ENCODE results near the gene NOTO. TPM values are rescaled to one million over a fixed set of nuclear protein-coding genes. Genes with fewer than 3 reads are reported as not detected.

The NOTO gene
- total RNA-seq, 1 donor from 2014 or later: not detected

DNA sequence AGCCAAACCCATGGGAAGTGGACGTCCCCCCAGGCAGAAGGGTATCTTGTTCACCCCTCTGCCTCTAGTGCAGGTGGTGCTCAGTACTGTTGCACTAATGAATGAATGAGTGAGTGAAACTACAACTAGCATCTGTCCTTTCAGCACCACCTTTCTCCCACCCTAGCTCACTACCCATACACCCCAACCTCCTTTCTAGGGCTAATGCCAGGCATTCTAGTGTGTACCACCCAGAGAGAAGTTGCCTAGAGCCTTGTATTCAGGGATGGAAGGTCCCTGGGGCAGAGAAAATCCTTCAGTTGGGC is 54.2 kb downstream of the NOTO start:
- no peak for TF ChIP-seq CTCF (IDR thresholded peaks at IDR 0.05)
- no peaks in the 10 kb centered on the region for H3K4me1 Mint-ChIP-seq (ENCODE audit: unreplicated experiment)
- DNase-seq (ENCODE audit: extremely low spot score, unreplicated experiment): no peak
- peaks cover 6% of the 10 kb centered on the region for H3K27me3 Mint-ChIP-seq (ENCODE audit: unreplicated experiment)
- no peaks in the 10 kb centered on the region for H3K9me3 Mint-ChIP-seq (ENCODE audit: unreplicated experiment)
- H3K27ac Mint-ChIP-seq (ENCODE audit: unreplicated experiment): no peak overlapping the region
- no peak overlapping the region for H3K4me3 Mint-ChIP-seq (ENCODE audit: unreplicated experiment)
- peaks cover 17% of the 10 kb centered on the region for H3K36me3 Mint-ChIP-seq (ENCODE audit: unreplicated experiment)

DNA sequence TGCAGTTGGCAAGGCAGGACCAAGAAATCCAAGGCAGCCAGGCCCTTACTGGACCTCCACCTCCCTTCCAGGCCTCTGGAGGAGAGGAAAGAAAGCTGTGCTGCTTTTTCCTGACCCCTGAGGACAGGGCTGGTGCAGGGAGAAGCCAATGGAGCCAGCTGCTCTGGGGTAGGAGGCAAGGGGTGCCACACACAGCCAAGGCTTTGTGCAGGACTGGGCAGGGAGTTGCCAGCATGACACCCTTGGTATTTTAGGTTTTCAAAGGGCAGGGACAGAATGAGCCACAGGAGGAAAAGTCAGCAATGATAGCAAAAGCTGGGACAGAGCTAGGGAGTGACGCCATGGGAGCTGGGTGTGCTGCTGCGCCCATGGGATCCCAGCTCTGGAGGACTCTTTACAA is 54.6 kb downstream of the NOTO start:
- no peak for DNase-seq (ENCODE audit: extremely low spot score, unreplicated experiment)
- Mint-ChIP-seq H3K4me3 (ENCODE audit: unreplicated experiment) (no peak overlapping the region), H3K27ac (ENCODE audit: unreplicated experiment) (no peak overlapping the region), H3K9me3 (ENCODE audit: unreplicated experiment) (no peaks in the 10 kb centered on the region), H3K27me3 (ENCODE audit: unreplicated experiment) (peaks cover 7% of the 10 kb centered on the region), H3K36me3 (ENCODE audit: unreplicated experiment) (peaks cover 17% of the 10 kb centered on the region), H3K4me1 (ENCODE audit: unreplicated experiment) (no peaks in the 10 kb centered on the region)
- TF ChIP-seq CTCF (IDR thresholded peaks at IDR 0.05): no peak

DNA sequence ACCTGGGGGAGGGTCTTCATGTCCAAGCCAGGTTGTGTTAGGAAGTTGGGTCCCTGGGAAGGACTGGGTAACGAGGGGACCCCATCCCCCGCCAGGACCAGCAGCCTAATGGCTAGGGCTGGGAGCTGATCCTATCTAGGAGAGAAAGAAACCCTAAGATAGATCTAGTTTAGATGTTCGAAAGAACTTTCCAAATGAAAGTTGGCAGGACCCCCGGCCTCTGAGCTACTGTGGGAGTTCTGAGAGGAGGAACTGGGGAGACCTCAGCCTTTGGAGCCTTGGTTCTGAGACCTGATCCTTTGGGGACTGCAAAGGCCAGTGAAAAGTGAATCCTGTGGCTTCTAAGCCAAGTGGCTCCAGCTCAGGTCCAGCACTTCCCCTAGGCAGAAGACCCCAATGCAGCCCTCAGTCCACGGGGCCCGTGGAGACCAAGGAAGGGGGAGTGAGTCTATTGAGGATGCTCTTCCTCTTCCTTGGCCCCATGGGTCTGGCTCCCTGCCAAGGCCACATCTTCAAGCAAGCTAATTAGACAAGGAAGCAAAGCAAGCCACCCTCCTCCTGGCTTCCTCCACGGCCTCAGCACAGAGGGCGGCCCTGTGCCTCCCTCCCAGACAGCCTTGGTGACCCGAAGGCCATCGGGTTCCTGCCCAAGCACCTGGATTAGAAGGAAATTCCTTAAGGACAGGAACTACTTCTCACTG is 55.2 kb downstream of the NOTO start:
- Mint-ChIP-seq H3K4me3 (ENCODE audit: unreplicated experiment) (no peak overlapping the region), H3K4me1 (ENCODE audit: unreplicated experiment) (no peaks in the 10 kb centered on the region), H3K36me3 (ENCODE audit: unreplicated experiment) (peaks cover 14% of the 10 kb centered on the region), H3K9me3 (ENCODE audit: unreplicated experiment) (no peaks in the 10 kb centered on the region), H3K27ac (ENCODE audit: unreplicated experiment) (no peak overlapping the region), H3K27me3 (ENCODE audit: unreplicated experiment) (peaks cover 7% of the 10 kb centered on the region)
- no peak for TF ChIP-seq CTCF (IDR thresholded peaks at IDR 0.05)
- DNase-seq (ENCODE audit: extremely low spot score, unreplicated experiment): no peak

GRCh38 chr2:73258186-73258912 is 56.0 kb downstream of the NOTO start:
- Mint-ChIP-seq H3K36me3 (ENCODE audit: unreplicated experiment) (peaks cover 7% of the 10 kb centered on the region), H3K27me3 (ENCODE audit: unreplicated experiment) (peaks cover 7% of the 10 kb centered on the region), H3K4me1 (ENCODE audit: unreplicated experiment) (no peaks in the 10 kb centered on the region), H3K4me3 (ENCODE audit: unreplicated experiment) (no peak overlapping the region), H3K27ac (ENCODE audit: unreplicated experiment) (no peak overlapping the region), H3K9me3 (ENCODE audit: unreplicated experiment) (no peaks in the 10 kb centered on the region)
- DNase-seq (ENCODE audit: extremely low spot score, unreplicated experiment): no peak
- no peak for TF ChIP-seq CTCF (IDR thresholded peaks at IDR 0.05)

GRCh38 chr2:73258913-73259215 is 56.5 kb downstream of the NOTO start:
- TF ChIP-seq CTCF (IDR thresholded peaks at IDR 0.05): no peak
- Mint-ChIP-seq H3K27ac (ENCODE audit: unreplicated experiment) (no peak overlapping the region), H3K4me3 (ENCODE audit: unreplicated experiment) (no peak overlapping the region), H3K27me3 (ENCODE audit: unreplicated experiment) (peaks cover 7% of the 10 kb centered on the region), H3K4me1 (ENCODE audit: unreplicated experiment) (no peaks in the 10 kb centered on the region), H3K9me3 (ENCODE audit: unreplicated experiment) (no peaks in the 10 kb centered on the region), H3K36me3 (ENCODE audit: unreplicated experiment) (peaks cover 2% of the 10 kb centered on the region)
- no peak for DNase-seq (ENCODE audit: extremely low spot score, unreplicated experiment)
